Activated CD4-positive, alpha-beta T cell treated with anti-CD3 and anti-CD28 coated beads, Interleukin-10, Interleukin-2, amounts not matched to agents 100 ng/mL and 50 ng/mL, durations not matched to agents 16 hours and 8 hours (primary cell): ENCODE results near the gene FCN3.
"Not testable (repeated sequence)": the region's sequence is repeated elsewhere in the genome, so short reads cannot be mapped to it uniquely, and the experiment has no call there.

Experiments
- DNase-seq: peaks from one replicate; pipeline ENCODE4 v3.0.0-alpha.2; 2020

Gene FCN3

GRCh38 chr1:27374362-27375086 lies at the start of gene FCN3:
Gene FCN3 (minus strand): TSS chr1:27374824. CDS start chr1:27374818, 6 bp downstream.
- DNase-seq, result no peak

- DNase-seq, result no peak
Measured at GRCh38 chr1:27423709-27424108, 49.1 kb upstream of the FCN3 start.

GRCh38 chr1:27418326-27419185 lies 43.9 kb upstream of the FCN3 start:
- peak; percentile 92 for DNase-seq

GRCh38 chr1:27417713-27418112 lies 43.1 kb upstream of the FCN3 start:
- DNase-seq, result no peak

- peak; percentile 83 for DNase-seq
Measured at GRCh38 chr1:27416387-27417111, 41.9 kb upstream of the FCN3 start.

- DNase-seq, result no peak
Measured at GRCh38 chr1:27414091-27414490, 39.5 kb upstream of the FCN3 start.

- no peak for DNase-seq
Measured at GRCh38 chr1:27413004-27413403, 38.4 kb upstream of the FCN3 start.

- DNase-seq, result no peak
Measured at GRCh38 chr1:27412502-27412901, 37.9 kb upstream of the FCN3 start.

- no peak for DNase-seq
Measured at GRCh38 chr1:27410709-27411108, 36.1 kb upstream of the FCN3 start.

- DNase-seq, result no peak
Measured at GRCh38 chr1:27409669-27410068, 35.0 kb upstream of the FCN3 start.

GRCh38 chr1:27408151-27408550 lies 33.5 kb upstream of the FCN3 start:
- DNase-seq, result no peak

- DNase-seq, result not testable (repeated sequence)
Measured at GRCh38 chr1:27406791-27407190, 32.2 kb upstream of the FCN3 start.

- no peak for DNase-seq
Measured at GRCh38 chr1:27406362-27406680, 31.7 kb upstream of the FCN3 start.

- not testable (repeated sequence) for DNase-seq
Measured at GRCh38 chr1:27405598-27406361, 31.2 kb upstream of the FCN3 start.

GRCh38 chr1:27405074-27405473 lies 30.4 kb upstream of the FCN3 start:
- no peak for DNase-seq

- DNase-seq, result no peak
Measured at GRCh38 chr1:27403931-27404330, 29.3 kb upstream of the FCN3 start.

- peak; percentile 26 for DNase-seq
Measured at GRCh38 chr1:27403065-27403726, 28.6 kb upstream of the FCN3 start.

- no peak for DNase-seq
Measured at GRCh38 chr1:27402349-27402754, 27.7 kb upstream of the FCN3 start.

GRCh38 chr1:27400963-27401341 lies 26.3 kb upstream of the FCN3 start:
- DNase-seq, result no peak

GRCh38 chr1:27400082-27400962 lies 25.7 kb upstream of the FCN3 start:
- DNase-seq, result no peak
